ENCODE measurements around the gene ZNF223. TPM values are rescaled to one million over a fixed set of nuclear protein-coding genes. Genes with fewer than 3 reads are reported as not detected.

ZNF223 gene
- total RNA-seq, 1 experiment from 2014 or later: 5.4 TPM

DNA sequence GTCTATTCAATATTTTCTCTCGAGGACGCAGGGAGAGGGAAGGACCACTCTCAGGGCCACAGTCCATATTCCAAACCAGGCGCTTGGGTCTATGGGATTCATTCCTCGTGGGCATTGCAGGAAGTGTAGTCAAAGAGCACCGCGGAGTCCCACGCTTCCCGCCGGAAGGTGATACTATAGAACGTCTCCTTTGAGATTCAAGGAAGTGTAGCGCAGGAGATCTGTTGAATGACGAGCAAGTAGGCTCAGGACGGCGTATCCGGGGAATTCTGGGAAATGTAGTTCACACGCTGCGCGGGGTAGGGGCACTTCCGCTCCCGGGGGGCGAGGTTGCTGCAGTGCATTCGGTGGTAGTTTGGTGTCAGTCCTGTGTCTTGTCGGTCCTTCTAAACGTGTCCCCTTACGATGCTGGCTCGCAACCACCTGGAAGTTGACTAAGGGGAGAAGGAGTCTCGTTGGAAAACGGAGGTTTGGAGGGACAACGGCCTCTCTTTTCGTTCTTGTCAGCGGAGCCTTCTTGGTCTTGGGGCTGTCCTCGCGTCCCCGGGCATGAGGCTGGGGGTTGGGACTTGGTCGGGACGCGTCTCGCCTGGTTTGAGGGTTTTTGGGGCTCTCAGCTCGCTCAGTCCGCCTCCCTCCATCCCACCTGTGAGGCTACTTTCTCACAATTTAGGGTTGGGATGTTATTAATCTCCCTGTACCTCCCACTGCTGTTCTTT, 20.1 kb downstream of the ZNF223 start, which contains the start of gene ZNF284:
Gene ZNF284, plus strand, starts transcription at position 336 of the 719 bp plus-strand sequence. CDS start 4,231 bp downstream, outside the sequence.
- DNase-seq (ENCODE audit: low read depth): peak; percentile 90

DNA sequence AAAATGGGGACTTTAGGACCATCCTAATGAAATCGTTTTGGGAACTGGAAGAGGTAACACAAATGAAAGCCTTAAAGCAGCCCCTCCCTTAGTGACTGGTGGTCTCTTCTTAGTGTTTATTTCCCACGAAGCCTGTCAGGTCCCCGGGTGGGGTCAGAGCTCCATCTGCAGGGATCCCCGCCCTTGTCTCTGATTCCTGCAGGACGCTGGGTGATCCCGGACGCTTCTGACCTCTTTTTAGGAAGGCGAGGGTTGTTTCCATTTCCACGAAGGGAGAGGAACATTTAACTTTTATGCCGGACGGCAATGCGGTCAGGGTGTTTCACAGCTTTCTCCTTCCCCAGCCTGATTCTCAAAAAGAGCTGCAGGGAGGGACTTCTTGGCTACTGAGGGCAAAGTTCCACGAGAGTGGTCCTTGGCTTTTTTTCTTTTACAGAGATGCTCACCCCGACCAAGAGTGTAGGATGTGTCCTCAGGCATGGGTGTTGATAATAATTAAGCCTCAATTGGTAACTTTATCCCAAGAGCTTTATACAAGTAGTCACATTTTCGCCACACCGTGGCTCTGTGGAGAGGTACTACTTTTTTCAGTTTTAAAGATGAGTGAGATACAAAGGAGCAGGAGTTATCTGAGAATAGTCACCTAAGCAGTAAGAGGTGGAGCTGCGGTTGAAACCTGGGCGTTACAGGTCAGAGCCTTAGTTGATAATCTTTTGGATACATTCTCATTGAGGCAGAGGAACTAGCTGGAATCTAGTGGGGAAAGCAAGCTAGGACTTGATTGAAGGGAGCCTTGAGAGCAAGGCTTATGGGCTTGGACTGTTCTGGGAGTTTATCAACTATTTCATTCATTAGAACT, 20.9 kb downstream of the ZNF223 start:
- no peak for DNase-seq (ENCODE audit: low read depth)

DNA sequence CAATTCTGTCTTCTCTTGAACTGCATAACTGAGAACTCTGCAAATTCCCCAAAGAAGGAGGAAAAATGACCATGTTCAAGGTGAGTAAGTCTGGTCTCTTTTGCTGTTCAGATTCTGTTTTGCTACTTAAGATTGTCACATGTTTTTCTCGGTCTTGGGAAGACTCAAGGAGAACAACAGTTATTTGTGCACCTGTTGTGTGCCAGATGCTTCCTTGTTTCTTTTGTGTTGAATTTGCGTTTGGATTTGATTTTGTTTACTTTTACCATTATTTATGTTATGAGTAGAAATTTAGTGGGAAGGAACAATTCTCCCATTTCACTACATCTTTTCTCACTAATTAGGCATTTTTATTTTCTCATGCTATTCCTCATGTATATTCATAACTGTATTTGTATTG, 24.5 kb downstream of the ZNF223 start:
- no peak for DNase-seq (ENCODE audit: low read depth)

DNA sequence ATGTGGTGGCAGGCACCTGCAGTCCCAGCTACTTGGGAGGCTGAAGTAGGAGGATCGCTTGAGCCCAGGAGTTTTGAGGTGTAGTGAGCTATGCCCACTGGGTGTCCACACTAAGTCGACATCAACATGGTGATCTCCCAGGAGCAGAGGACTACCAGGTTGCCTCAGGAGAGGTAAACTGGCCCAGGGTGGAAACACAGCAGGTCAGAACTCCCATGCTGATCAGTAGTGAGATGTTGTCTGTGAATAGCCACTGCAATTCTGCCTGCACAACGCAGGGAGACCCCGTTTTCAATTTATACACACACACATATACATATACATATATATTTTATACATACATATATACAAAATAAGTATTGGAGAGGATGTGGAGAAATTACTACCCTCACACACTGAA, 40.3 kb downstream of the ZNF223 start:
- no peak for DNase-seq (ENCODE audit: low read depth)

DNA sequence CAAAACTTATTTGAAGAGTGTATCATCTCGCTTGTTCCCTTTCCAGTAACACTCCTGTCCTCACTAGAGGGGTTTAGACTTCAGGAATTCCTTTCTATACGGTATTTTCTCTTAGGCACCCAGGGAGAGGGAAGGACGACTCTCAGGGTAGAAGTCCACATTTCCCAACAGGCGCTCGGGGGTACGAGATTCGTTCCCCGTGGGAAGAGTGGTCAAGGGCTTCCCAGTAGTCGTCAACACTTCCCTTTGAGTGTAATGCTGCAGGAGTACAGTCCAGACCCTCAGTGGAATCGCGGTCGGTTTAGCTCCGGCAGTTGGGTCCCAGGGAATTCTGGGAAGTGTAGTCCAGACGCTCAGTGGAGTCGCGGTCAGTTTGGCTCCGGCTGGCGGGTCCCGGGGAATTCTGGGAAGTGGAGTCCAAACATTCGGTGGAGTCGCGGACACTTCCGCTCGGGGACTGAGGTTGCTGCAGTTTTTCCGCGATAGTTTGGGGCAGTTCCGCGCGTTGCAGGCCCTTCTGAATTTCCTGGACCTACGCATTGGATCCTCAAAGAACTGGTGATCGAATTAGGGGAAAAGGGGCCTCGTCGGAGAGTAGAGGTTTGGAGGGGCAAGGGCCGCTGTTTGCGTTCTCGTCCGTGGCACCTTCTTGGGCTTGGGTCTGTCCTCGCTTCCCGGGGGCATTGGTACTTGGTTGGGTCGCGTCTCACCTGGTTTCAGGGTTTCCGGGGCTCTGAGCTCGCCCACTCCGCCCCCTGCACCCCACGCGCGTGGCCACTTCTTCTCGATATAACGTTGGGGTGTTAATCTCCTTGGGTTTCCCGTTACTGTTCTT, 42.3 kb downstream of the ZNF223 start, which contains the start of gene ZNF224:
Gene ZNF224, plus strand, starts transcription at position 431 of the 835 bp plus-strand sequence. CDS start 3,513 bp downstream, outside the sequence.
- peak; percentile 94 for DNase-seq (ENCODE audit: low read depth)

DNA sequence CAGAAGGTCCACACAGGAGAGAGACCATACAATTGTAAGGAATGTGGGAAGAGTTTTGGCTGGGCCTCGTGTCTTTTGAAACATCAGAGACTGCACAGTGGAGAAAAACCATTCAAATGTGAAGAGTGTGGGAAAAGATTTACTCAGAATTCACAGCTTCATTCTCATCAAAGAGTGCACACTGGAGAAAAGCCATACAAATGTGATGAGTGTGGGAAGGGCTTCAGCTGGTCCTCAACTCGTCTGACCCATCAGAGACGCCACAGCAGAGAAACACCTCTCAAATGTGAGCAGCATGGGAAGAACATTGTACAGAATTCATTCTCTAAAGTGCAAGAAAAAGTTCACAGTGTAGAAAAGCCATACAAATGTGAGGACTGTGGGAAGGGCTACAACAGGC, 55.9 kb downstream of the ZNF223 start:
- DNase-seq (ENCODE audit: low read depth): no peak

DNA sequence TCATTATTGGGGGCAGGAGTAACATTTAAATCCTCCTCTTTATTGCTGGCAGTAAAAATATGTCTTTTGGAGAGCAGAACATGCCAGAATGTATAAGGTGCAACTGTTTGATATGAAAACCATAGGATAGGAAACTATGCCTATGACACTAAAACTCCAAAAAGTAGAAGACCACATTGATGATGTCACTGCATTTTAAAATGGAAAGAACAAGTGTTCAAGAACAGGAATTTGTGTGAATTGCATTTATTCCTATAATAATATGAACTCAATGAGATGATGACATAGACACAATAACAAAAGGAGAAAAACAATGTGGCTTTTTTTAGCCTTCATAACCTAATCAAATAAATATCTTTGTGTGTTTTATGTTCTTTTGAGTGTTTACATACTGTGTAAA, 57.6 kb downstream of the ZNF223 start:
- DNase-seq (ENCODE audit: low read depth): no peak

DNA sequence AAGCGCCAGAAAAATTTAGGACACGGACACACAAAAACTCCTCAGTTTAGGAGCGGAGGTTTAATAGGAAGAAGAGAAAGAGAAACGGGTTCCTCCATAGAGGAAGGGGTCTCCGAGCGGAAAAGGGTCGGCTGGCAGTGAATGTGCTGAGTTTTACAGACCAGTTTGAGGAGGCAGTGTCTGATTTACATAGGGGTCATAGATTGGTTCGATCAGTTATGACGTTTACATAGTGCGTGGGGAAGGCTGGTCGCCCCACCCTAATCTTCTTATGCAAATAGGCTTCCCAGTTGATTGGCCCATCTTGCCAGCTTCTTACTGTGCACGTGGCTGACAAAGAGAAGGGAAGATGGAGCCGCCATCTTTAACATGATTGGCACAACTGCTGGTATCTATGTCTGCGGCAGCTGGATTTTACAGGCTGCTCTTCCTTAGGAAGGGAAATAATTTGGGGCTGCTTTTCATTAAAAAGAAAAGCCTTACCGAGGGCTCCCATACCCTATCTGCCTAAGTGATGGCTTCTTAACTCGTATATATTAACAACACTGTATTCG, 60.2 kb downstream of the ZNF223 start:
- DNase-seq (ENCODE audit: low read depth): peak; percentile 67

DNA sequence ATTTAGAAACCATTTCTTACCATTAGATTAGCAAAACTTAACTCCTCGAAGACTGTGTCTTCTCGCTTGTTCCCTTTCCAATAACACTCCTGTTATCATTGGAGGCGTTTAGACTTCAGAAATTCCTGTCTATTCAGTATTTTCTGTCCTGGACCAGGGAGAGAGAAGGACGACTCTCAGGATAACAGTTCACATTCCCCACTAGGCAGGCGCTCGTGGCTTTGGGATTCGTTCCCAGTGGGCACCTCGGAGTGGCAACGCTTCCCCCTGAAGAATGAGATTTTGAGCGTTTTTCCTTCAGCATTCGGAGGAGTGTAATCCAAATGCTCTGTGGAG, 60.9 kb downstream of the ZNF223 start:
- DNase-seq (ENCODE audit: low read depth): no peak

DNA sequence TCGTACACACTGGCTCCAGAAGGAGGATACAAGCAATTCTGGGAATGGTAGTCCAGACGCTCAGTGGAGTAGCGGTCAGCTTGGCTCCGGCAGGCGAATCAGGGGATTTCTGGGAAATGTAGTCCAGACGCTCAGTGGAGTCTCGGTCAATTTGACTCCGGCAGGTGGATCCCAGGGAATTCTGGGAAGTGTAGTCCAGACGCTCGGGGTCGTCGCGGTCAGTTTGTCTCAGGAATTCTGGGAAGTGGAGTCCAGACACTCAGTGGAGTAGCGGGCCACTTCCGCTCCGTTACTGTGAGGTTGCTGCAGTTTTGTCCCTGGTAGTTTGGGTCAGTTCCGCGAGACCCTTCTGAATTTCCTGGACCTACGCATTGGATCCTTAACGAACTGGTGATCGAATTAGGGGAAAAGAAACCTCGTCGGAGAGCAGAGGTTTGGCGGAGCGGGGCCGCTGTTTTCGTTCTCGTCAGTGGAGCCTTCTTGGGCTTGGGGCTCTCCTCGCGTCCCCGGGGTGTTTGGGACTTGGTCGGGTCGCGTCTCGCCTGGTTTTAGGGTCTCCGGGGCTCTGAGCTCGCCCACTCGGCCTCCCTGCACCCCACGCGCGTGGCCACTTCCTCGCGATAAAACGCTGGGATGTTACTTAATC, 61.4 kb downstream of the ZNF223 start, which contains the start of gene ZNF225:
Gene ZNF225, plus strand, starts transcription at position 262 of the 646 bp plus-strand sequence. CDS start 2,429 bp downstream, outside the sequence.
- DNase-seq (ENCODE audit: low read depth): peak; percentile 97

DNA sequence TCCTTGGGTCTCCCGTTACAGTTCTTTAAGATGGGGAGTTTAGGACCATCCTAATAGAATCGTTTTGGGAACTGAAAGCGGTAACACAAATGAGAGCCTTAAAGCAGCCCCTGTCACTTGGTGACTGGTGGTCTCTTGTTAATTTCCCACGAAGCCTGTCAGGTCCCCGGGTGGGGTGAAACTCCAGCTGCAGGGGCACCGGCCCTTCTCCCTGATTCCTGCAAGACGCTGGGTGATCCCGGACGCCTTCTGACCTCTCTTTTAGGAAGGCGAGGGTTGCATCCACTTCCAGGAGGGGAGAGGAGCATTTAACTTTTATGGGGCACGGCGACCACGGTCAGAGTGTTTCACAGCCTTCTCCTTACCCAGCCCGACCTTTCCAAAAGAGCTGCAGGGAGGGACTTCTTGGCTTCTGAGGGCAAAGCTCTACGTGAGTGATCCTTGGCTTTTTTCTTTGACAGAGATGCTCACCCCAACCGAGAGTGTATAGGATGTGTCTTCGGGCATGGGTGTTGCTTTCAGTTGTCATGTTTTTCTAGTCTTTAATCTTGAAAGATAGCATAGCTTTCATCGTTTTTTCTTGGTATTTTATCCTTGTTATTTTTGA, 62.1 kb downstream of the ZNF223 start:
- peak; percentile 3 for DNase-seq (ENCODE audit: low read depth)

Other genes starting within 250 kb of the ZNF223 start
- gene LYPD5, start 249.6 kb upstream of the ZNF223 start, total RNA-seq (2014; rRNA removed; shearing (Covaris generic)): 0.89 and 2.9 TPM in 2 replicates
- gene ZNF283, start 224.7 kb upstream of the ZNF223 start, total RNA-seq (2014; rRNA removed; shearing (Covaris generic)): 5.8 and 17.6 TPM in 2 replicates
- 0.11 and 0.57 TPM in 2 replicates for gene ZNF404, start 168.1 kb upstream of the ZNF223 start, total RNA-seq (2014; rRNA removed; shearing (Covaris generic))
- gene ZNF45, start 116.8 kb upstream of the ZNF223 start, total RNA-seq (2014; rRNA removed; shearing (Covaris generic)): 11.3 and 12.6 TPM in 2 replicates
- gene ZNF221, start 100.8 kb upstream of the ZNF223 start, total RNA-seq (2014; rRNA removed; shearing (Covaris generic)): 3.0 and 6.3 TPM in 2 replicates
- 8.0 and 9.0 TPM in 2 replicates for gene ZNF155, start 67.8 kb upstream of the ZNF223 start, total RNA-seq (2014; rRNA removed; shearing (Covaris generic))
- 3.0 and 4.9 TPM in 2 replicates for gene ZNF230, start 49.1 kb upstream of the ZNF223 start, total RNA-seq (2014; rRNA removed; shearing (Covaris generic))
- gene ZNF222, start 26.7 kb upstream of the ZNF223 start, total RNA-seq (2014; rRNA removed; shearing (Covaris generic)): 4.3 and 5.5 TPM in 2 replicates
- gene ZNF284, start 20.1 kb downstream of the ZNF223 start, total RNA-seq (2014; rRNA removed; shearing (Covaris generic)): 1.7 and 2.3 TPM in 2 replicates
- gene ZNF224, start 42.3 kb downstream of the ZNF223 start, total RNA-seq (2014; rRNA removed; shearing (Covaris generic)): 10.9 and 11.2 TPM in 2 replicates
- 4.1 and 4.9 TPM in 2 replicates for gene ZNF225, start 61.4 kb downstream of the ZNF223 start, total RNA-seq (2014; rRNA removed; shearing (Covaris generic))
- gene ZNF234, start 89.5 kb downstream of the ZNF223 start, total RNA-seq (2014; rRNA removed; shearing (Covaris generic)): 5.0 and 10.3 TPM in 2 replicates
- gene ZNF226, start 113.1 kb downstream of the ZNF223 start, total RNA-seq (2014; rRNA removed; shearing (Covaris generic)): 8.1 and 12.8 TPM in 2 replicates
- gene ZNF227, start 160.5 kb downstream of the ZNF223 start, total RNA-seq (2014; rRNA removed; shearing (Covaris generic)): 16.1 and 18.7 TPM in 2 replicates
- gene ZNF233, start 207.8 kb downstream of the ZNF223 start, total RNA-seq (2014; rRNA removed; shearing (Covaris generic)): 0.12 and 0.29 TPM in 2 replicates